Panc1 (cell line): ENCODE data around the gene CRIP3. TPM values are rescaled to one million over a fixed set of nuclear protein-coding genes. Genes with fewer than 3 reads are reported as not detected.
"Not testable (repeated sequence)": the region's sequence is repeated elsewhere in the genome, so short reads cannot be mapped to it uniquely, and the experiment has no call there.

ENCODE experiments used
- ATAC-seq: fragments of 200-7000 bp; cut with Tn5 transposase; 2 replicates; pipeline ENCODE4 v1.9.1; 2020; ENCODE audit warnings: mild to moderate bottlenecking, moderate library complexity
- BruUV-seq: library from RNA; stranded (reverse); fragments of 400-500 nt; replicated peaks from 2 replicates; lab custom pipeline; 2021; lab: Mats Ljungman, UMichigan
- CTCF ChIA-PET: fragments of 300-600 bp; sonication (Branson Sonifier 250); formaldehyde crosslinking; loops from one replicate; lab custom pipeline; 2022; ENCODE audit warnings: antibody characterized with exemption; lab: Charles Lee
- POLR2A ChIA-PET: fragments of 300-600 bp; sonication (Branson Sonifier 250); formaldehyde crosslinking; loops from one replicate; lab custom pipeline; 2022; ENCODE audit warnings: antibody characterized with exemption; lab: Charles Lee
- DNase-seq: peaks from one replicate; pipeline ENCODE4 v3.0.0-alpha.2; 2010; ENCODE audit warnings: low read depth, low spot score
- H3K27ac ChIP-seq: 2 replicates; pipeline ENCODE4 v1.5.1; 2011; ENCODE audit warnings: mild to moderate bottlenecking, low read length, inconsistent platforms
- H3K27me3 ChIP-seq: fragments of 200-500 bp; sonication (Bioruptor generic); 2 replicates; pipeline ENCODE4 v1.6.0; 2014; ENCODE audit warnings: low read length, inconsistent platforms; ENCODE audit not compliant: control insufficient read depth, insufficient read depth
- H3K36me3 ChIP-seq: fragments of 200-500 bp; sonication (Bioruptor generic); 2 replicates; pipeline ENCODE4 v1.5.1; 2014; ENCODE audit warnings: inconsistent platforms, mild to moderate bottlenecking, low read length, moderate library complexity; ENCODE audit not compliant: control insufficient read depth, insufficient read depth
- H3K4me1 ChIP-seq: 2 replicates; pipeline ENCODE4 v1.5.1; 2011; ENCODE audit warnings: inconsistent platforms, mild to moderate bottlenecking, low read length, moderate library complexity; ENCODE audit not compliant: control insufficient read depth, insufficient read depth
- H3K4me3 ChIP-seq, 2 experiments: 2 replicates each; pipeline ENCODE4 v1.5.1; 2011 to 2012; ENCODE audit warnings: low read depth in 2 of 2, low read length in 2 of 2, mild to moderate bottlenecking in 2 of 2, inconsistent platforms in 1 of 2, moderate library complexity in 1 of 2
- H3K9me3 ChIP-seq: fragments of 200-500 bp; sonication (Bioruptor generic); 2 replicates; pipeline ENCODE4 v1.5.1; 2014; ENCODE audit warnings: low read depth, mild to moderate bottlenecking, inconsistent platforms, low read length, moderate library complexity; ENCODE audit not compliant: control insufficient read depth, insufficient read depth
- CTCF ChIP-seq: fragments of 450-650 bp; IDR thresholded peaks from 2 replicates; pipeline ENCODE4 v1.5.1; 2017; ENCODE audit warnings: mild to moderate bottlenecking
- POLR2AphosphoS5 ChIP-seq: IDR thresholded peaks from 2 replicates; pipeline ENCODE4 v1.6.1; 2012; ENCODE audit warnings: mild to moderate bottlenecking, low read depth, low read length, moderate library complexity
- REST ChIP-seq, 2 experiments: IDR thresholded peaks; 2 replicates each; pipeline ENCODE4 v1.6.1; 2011 to 2012; ENCODE audit warnings: low read depth in 2 of 2, control low read depth in 1 of 2, low read length in 1 of 2, mild to moderate bottlenecking in 1 of 2, moderate library complexity in 1 of 2; ENCODE audit not compliant: insufficient read depth in 1 of 2
- SIN3A ChIP-seq: IDR thresholded peaks from 2 replicates; pipeline ENCODE4 v1.6.1; 2012; ENCODE audit warnings: low read depth, mild to moderate bottlenecking, low read length, moderate library complexity, borderline replicate concordance; ENCODE audit not compliant: insufficient read depth
- TCF7L2 ChIP-seq: IDR thresholded peaks from 2 replicates; pipeline ENCODE4 v1.6.1; 2011; ENCODE audit warnings: mild to moderate bottlenecking, low read depth, low read length, inconsistent platforms
- in situ Hi-C: cut with HindIII; loops from 2 replicates; pipeline ENCODE4 v1.10.0; 2016; ENCODE audit warnings: low sequenced_read_pairs, low pct_unique_long_range_greater_than_20kb
- intact Hi-C: fragments of 100-400 bp; cut with micrococcal nuclease; formaldehyde crosslinking; loops from one replicate; pipeline ENCODE4 v1.10.0; 2022; ENCODE audit not compliant: unreplicated experiment
- total RNA-seq: library from RNA; stranded (reverse); gene quantifications from one replicate; pipeline ENCODE4 v1.2.1, GENCODE V29; 2021; ENCODE audit not compliant: unreplicated experiment

The CRIP3 gene
- total RNA-seq, 1 experiment from 2014 or later = 0.64 TPM

- intact Hi-C loops = no loop called here
- H3K4me1 ChIP-seq = no peaks in the 10 kb centered on the region
- H3K27me3 ChIP-seq = no peaks in the 10 kb centered on the region
- H3K36me3 ChIP-seq = no peaks in the 10 kb centered on the region
- no peak for TF ChIP-seq SIN3A
- TF ChIP-seq TCF7L2 = no peak
- no peak for TF ChIP-seq CTCF
- no peak for TF ChIP-seq POLR2AphosphoS5
- no peak for TF ChIP-seq REST (IDR thresholded peaks at IDR 0.05; ENCODE audit: insufficient read depth in 1 of 2, low read depth in 2 of 2, low read length in 1 of 2)
- no TSS peak for BruUV-seq
- H3K4me3 ChIP-seq = no peak overlapping the region
- DNase-seq = no peak
- no peak overlapping the region for H3K27ac ChIP-seq
- no peaks in the 10 kb centered on the region for H3K9me3 ChIP-seq
- in situ Hi-C loops = no loop called here
- ChIA-PET CTCF (no interaction called here), POLR2A (no interaction called here)
- no peak for ATAC-seq
These were observed 4.8 kb downstream of the CRIP3 start for GRCh38 chr6:43303751-43304331.

GRCh38 chr6:43303006-43303405 lies 5.6 kb downstream of the CRIP3 start:
- H3K27me3 ChIP-seq, BruUV-seq, in situ Hi-C loops, H3K4me1 ChIP-seq, intact Hi-C loops, DNase-seq, POLR2A ChIA-PET, H3K9me3 ChIP-seq, H3K36me3 ChIP-seq, CTCF ChIA-PET, H3K4me3 ChIP-seq, H3K27ac ChIP-seq, ATAC-seq: not testable (repeated sequence)

- Histone ChIP-seq H3K9me3 (no peaks in the 10 kb centered on the region), H3K27ac (no peak overlapping the region), H3K4me3 (no peak overlapping the region), H3K36me3 (no peaks in the 10 kb centered on the region), H3K4me1 (no peaks in the 10 kb centered on the region), H3K27me3 (no peaks in the 10 kb centered on the region)
- no peak for TF ChIP-seq REST (IDR thresholded peaks at IDR 0.05; ENCODE audit: insufficient read depth in 1 of 2, low read depth in 2 of 2, low read length in 1 of 2)
- no peak for TF ChIP-seq CTCF
- TF ChIP-seq SIN3A = no peak
- TF ChIP-seq POLR2AphosphoS5 = no peak
- TF ChIP-seq TCF7L2 = no peak
- ATAC-seq (no peak), DNase-seq (no peak)
- CTCF ChIA-PET = no interaction called here
- POLR2A ChIA-PET = no interaction called here
- in situ Hi-C loops = no loop called here
- intact Hi-C loops = no loop called here
- BruUV-seq = no TSS peak
These were observed 6.5 kb downstream of the CRIP3 start for GRCh38 chr6:43302126-43302525.
